GM12874 (cell line): ENCODE measurements around the gene AKR7A2.

Experiments used
- TF ChIP-seq, protein P1 (sequence below): IDR thresholded peaks from 2 replicates; pipeline ENCODE4 v1.5.1; 2011; ENCODE audit warnings: low read depth, mild to moderate bottlenecking, control low read depth, low read length, moderate library complexity; ENCODE audit not compliant: insufficient read depth

Gene AKR7A2

DNA sequence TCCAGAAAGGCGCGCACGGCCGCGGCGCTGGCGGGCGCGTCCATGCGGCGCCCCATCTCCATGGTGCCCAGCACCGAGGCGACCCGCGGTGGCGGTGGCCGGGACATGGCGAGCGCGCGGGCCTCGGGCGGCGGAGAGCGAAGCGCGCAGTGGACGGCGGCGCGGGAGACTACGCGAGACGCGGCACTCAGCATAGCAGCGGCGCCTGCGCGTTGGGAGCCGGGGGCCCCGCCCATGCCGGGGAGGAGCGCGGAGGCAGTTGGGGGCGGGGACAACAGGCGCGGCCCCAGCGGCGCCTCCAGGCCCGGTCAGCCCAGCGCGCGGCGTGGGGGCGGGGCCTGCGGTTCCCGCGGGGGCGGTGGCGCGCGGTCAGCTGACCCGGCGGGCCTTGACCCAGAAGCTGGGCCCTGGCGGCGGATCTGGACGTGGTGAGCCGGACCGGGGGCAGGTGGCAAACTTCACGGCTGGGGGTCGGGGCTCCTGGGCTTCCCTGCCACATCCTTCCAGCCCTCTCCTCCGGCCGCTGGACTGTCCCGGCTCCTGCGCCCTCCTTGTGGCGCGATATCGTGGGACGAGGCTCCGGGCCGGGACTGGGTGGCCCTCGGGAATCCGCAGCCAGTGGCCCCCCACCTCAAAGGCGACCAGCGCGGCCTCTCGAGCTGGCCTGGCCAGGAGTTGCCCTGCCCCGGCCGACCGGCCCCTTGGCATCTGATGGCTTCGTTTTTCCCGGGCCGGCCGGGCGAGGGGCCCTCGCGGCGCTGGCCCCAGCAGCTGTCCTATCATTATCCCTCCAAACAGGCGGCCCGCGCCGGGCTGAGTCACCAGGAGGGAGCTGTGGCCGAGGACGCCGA lies at the start of gene AKR7A2, which contains the start of gene SLC66A1:
Gene AKR7A2 (minus strand): TSS at position 214 of the 851 bp plus-strand sequence. CDS start 20 bp downstream, at position 194.
Gene SLC66A1 (plus strand): TSS at position 396 of the 851 bp plus-strand sequence. CDS start 5,352 bp downstream, outside the sequence.
- TF ChIP-seq, protein P1, sequence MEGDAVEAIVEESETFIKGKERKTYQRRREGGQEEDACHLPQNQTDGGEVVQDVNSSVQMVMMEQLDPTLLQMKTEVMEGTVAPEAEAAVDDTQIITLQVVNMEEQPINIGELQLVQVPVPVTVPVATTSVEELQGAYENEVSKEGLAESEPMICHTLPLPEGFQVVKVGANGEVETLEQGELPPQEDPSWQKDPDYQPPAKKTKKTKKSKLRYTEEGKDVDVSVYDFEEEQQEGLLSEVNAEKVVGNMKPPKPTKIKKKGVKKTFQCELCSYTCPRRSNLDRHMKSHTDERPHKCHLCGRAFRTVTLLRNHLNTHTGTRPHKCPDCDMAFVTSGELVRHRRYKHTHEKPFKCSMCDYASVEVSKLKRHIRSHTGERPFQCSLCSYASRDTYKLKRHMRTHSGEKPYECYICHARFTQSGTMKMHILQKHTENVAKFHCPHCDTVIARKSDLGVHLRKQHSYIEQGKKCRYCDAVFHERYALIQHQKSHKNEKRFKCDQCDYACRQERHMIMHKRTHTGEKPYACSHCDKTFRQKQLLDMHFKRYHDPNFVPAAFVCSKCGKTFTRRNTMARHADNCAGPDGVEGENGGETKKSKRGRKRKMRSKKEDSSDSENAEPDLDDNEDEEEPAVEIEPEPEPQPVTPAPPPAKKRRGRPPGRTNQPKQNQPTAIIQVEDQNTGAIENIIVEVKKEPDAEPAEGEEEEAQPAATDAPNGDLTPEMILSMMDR = no peak

DNA sequence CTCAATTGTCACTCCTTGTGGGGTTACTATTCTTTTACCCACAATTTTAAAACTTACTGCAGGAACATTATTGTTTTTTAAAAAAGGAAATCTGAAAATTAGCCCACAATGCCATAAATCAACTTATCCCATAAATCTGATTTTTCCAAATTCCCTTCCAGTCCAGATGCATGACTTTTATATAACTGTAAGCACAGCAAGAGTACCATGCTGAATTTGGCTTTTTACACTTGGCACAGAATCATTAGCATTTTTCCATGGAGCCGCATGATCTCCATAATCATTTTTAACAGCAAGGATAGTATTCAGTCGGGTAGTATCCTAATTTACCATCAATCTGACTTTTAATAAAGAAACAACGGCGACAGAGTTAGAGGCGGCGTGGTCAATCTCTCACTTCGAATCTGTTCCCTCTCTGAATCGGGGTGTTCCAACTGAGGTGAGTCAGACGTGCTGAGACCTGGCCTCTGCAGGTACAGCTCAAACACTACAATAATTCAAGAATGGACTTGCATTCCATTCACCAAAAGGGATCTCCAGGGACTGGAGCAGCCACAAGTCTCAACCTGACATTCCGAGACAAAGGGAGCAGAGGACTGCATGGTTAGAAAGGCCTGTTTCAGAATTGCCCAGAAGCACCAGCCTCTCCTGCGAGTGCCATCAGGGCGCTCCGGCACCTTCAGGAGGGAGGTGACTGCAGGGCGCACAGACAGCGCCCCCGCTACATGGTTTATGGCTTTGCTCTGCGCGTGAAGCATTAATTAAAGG lies 49.1 kb upstream of the AKR7A2 start:
- TF ChIP-seq, protein P1 = no peak

DNA sequence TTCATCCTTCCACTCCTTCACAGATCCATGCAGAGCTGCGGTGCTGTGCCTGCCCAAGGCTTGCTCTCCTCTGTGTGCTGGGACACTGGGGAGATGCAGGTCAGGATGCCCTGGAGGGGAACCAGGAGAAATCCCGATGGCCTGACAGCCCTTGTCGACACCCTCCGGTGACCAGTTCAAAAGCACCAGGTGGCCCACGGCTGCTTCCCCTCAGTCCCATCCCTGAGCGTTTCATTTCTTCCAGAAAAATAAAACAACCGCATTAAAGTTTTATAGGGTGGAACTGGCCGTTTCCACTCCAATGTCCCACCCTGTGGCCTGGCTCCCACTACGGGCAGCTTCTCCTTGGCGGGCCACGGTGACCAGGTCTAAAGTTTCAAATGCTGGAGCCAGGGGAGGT lies 48.5 kb upstream of the AKR7A2 start:
- TF ChIP-seq, protein P1 = no peak

DNA sequence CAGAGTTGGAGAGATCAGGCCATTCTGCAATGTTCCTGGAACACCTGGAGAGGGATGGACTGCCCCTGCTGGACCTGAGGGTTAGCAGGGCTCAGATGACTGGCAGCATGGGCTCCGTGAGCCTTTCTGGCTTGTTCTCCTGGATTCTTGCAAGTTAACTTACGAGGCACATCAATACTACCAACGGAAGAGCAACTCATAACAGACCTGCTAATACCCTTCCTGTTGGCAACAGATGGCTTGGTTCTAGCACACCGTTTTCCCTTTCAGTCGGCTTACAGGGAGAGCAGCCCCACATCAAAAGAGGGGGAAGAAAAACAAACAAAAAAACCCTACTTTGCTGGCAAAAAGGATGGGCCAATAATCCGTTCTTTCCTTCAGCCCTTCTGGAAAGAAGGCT lies 48.1 kb upstream of the AKR7A2 start:
- TF ChIP-seq, protein P1 = no peak

DNA sequence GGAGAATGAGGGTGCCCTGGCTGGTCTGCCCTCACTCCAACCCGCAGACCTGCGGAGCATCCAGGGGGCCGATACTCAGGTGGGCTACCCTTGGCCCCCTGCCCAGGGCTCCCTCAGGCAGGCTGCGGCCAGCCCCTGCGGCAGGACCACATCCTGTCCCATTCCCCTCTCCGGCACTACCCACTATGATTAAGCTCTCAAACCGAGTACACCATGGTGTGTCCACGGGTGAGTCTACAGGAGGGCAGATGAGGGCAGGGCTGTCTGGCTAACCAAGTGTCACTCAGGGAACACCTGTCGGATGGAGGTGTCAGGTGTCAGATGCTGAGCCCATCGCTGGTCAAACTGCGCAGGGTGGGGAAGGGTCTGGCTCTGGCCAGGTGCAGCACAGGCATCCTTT lies 47.4 kb upstream of the AKR7A2 start:
- TF ChIP-seq, protein P1 = no peak

DNA sequence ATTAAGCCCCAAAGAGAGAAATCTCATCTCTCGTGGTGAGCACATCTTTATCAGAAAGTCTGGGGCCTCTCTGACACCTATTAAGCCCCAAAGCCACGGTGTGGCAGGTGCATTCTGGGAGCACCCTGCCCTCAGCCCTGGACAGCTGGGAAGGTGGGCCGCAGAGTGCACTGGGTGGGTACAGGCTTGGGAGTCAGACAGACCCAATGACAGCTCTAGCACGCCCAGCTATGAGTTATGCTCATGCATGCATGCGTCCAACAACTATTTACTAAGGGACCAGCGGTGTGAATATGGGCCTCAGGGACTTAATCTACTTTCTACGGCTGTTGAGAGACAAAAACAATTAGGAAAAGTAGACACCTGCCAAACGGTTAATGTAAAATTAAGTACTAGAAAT lies 46.8 kb upstream of the AKR7A2 start:
- TF ChIP-seq, protein P1 = no peak

DNA sequence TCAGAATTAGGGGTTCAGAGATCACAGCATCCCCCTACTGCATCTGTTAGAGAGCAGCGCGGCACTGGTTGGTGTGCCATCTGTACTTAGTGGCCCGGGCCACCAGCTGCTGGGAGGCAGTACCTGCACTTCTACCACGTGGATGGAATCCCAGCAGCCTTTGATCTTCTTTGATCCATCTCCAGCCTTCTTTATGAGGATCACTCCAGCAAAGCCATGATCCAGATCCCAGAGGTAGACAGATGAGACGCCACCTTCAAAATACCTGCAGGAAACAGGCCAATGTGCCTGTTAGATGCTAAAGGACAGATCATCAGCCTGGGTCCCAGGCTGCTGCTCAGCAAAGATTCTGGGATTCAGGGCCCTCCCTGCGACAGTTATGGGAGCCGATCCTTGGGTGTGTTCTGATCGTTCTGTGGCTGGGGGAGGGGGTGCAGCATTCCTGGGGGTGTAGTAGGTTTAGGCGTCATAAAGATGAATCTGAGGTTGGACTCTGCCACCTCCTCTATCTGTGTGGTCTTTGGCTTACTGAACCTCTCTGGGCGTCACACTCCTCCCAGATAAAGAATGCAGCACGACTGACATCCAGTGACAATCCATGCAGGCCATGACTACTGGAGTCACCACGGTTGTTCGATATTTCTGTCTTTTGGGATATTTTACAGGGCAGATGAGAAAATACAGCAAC lies 45.5 kb upstream of the AKR7A2 start:
- TF ChIP-seq, protein P1 = no peak
